NCI-H2196 treated with DMSO at 0.1 percent for 48 hours (cell line): ENCODE results near the gene XKR3.
"Not testable (repeated sequence)": the region's sequence is repeated elsewhere in the genome, so short reads cannot be mapped to it uniquely, and the experiment has no call there.

Source experiments
- DNase-seq: peaks from one replicate; lab custom pipeline; 2025; ENCODE audit not compliant: unreplicated experiment; lab: John Stamatoyannopoulos, UW

Gene XKR3

DNA sequence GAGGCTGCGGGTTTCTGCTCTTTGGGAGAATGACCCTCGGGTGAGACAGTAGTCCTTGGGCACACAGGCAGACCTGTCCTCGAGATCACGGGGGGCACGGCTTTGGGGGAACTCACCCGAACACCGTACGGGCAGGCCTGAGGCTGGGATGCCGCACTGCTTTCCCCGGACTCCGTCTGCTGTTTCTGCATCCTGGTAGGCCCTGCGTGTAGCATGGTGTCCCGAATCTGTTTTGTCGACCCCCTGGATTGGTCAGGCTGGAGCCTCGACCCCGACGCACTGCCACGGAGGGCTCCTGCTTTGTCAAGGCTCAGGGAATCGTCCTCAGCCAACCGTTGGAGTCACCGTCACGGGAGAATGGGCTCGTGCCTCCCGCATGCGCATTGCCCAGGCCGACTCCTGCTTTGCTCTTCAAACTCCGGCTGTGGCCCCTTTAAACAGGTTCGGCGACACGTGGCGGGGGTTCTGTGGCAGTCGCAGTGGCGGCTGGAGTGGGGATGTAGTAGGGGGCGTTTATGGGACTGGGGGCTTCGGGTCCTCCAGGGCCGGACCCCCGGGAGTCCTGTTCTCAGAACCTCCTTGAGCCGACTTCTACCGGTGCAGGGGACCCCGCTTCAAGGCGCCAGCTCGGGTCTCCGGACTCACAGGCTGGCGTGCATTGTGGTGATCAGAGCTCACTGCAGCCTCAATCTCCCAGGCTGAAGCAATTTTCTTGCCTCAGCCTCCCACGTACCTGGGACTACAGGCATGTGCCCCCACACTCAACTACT lies 76.9 kb downstream of the XKR3 start:
- DNase-seq, result not testable (repeated sequence)

- not testable (repeated sequence) for DNase-seq
Measured at GRCh38 chr22:16747266-16748159, 77.7 kb downstream of the XKR3 start.

- DNase-seq, result not testable (repeated sequence)
Measured at GRCh38 chr22:16734271-16734670, 90.9 kb downstream of the XKR3 start.
